Fibroblast of villous mesenchyme (primary cell): Measurements from ENCODE around the gene VGF. TPM values are rescaled to one million over a fixed set of nuclear protein-coding genes. Genes with fewer than 3 reads are reported as not detected.
"Not testable (repeated sequence)": the region's sequence is repeated elsewhere in the genome, so short reads cannot be mapped to it uniquely, and the experiment has no call there.

Source experiments
- DNase-seq: peaks from one replicate; pipeline ENCODE4 v3.0.0-alpha.2; 2010; ENCODE audit warnings: low read depth
- H3K4me3 ChIP-seq: 2 replicates; pipeline ENCODE4 v1.5.1; 2011; ENCODE audit warnings: low read depth, mild to moderate bottlenecking, low read length
- CTCF ChIP-seq: IDR thresholded peaks from 2 replicates; pipeline ENCODE4 v1.5.1; 2012; ENCODE audit warnings: low read depth, mild to moderate bottlenecking, low read length; ENCODE audit not compliant: insufficient read depth
- total RNA-seq: library from RNA; depleted of rRNA; stranded (reverse); fragments of >200 nt; gene quantifications from 2 replicates; pipeline ENCODE4 v1.2.3, GENCODE V29; 2012

The VGF gene
- total RNA-seq, 1 donor = under 0.01 TPM

GRCh38 chr7:101137651-101138212, 27.6 kb downstream of the VGF start:
- H3K4me3 ChIP-seq = no peak overlapping the region
- TF ChIP-seq CTCF = no peak
- DNase-seq = no peak

GRCh38 chr7:101134399-101134980, 30.9 kb downstream of the VGF start:
- H3K4me3 ChIP-seq = no peak overlapping the region
- TF ChIP-seq CTCF = no peak
- peak; percentile 67 for DNase-seq

GRCh38 chr7:101133621-101134398, 31.6 kb downstream of the VGF start:
- no peak overlapping the region for H3K4me3 ChIP-seq
- no peak for TF ChIP-seq CTCF
- peak; percentile 65 for DNase-seq

GRCh38 chr7:101132626-101133600, 32.5 kb downstream of the VGF start:
- not testable (repeated sequence) for H3K4me3 ChIP-seq, DNase-seq

GRCh38 chr7:101129603-101130117, 35.7 kb downstream of the VGF start:
- no peak for DNase-seq
- no peak overlapping the region for H3K4me3 ChIP-seq
- TF ChIP-seq CTCF = no peak

GRCh38 chr7:101128040-101128834, 37.1 kb downstream of the VGF start:
- H3K4me3 ChIP-seq = peak overlapping the region; percentile 76
- no peak for DNase-seq
- TF ChIP-seq CTCF = no peak
